Liver (tissue), 3 donors: ENCODE measurements around the gene CAMK2N2.

ENCODE experiments used
- CTCF ChIP-seq: fragments of 150-350 bp; IDR thresholded peaks from 2 replicates; pipeline ENCODE4 v1.5.1; 2017; ENCODE audit warnings: improper control_type of control experiment, low read depth, low read length; ENCODE audit not compliant: missing input control
- EGR1 ChIP-seq, 2 donors: IDR thresholded peaks; 2 replicates each; pipeline ENCODE4 v1.6.1; 2016 to 2018; ENCODE audit warnings: antibody characterized with exemption in 2 of 2, low read depth in 2 of 2
- FOXA1 ChIP-seq: IDR thresholded peaks from 2 replicates; pipeline ENCODE4 v1.6.1; 2016; ENCODE audit warnings: antibody characterized with exemption
- GABPA ChIP-seq, 2 donors: IDR thresholded peaks in 1 of 2; conservative IDR thresholded peaks in 1 of 2; 2 replicates each; pipeline ENCODE4 v1.6.1; 2016; ENCODE audit warnings: antibody characterized with exemption in 2 of 2, mild to moderate bottlenecking in 1 of 2, moderate library complexity in 1 of 2
- JUND ChIP-seq, 2 donors: IDR thresholded peaks; 2 replicates each; pipeline ENCODE4 v1.6.1; 2016; ENCODE audit warnings: antibody characterized with exemption in 2 of 2
- NR2F2 ChIP-seq: IDR thresholded peaks from 2 replicates; pipeline ENCODE4 v1.6.1; 2016; ENCODE audit warnings: antibody characterized with exemption
- RAD21 ChIP-seq, 2 donors: IDR thresholded peaks; 2 replicates each; pipeline ENCODE4 v1.6.1; 2016; ENCODE audit warnings: antibody characterized with exemption in 2 of 2, mild to moderate bottlenecking in 2 of 2
- REST ChIP-seq: IDR thresholded peaks from 2 replicates; pipeline ENCODE4 v1.6.1; 2016; ENCODE audit warnings: antibody characterized with exemption, mild to moderate bottlenecking
- RXRA ChIP-seq, 2 donors: IDR thresholded peaks; 2 replicates each; pipeline ENCODE4 v1.6.1; 2017 to 2018; ENCODE audit warnings: antibody characterized with exemption in 2 of 2, mild to moderate bottlenecking in 1 of 2
- TAF1 ChIP-seq: conservative IDR thresholded peaks from 2 replicates; pipeline ENCODE4 v1.6.1; 2016; ENCODE audit warnings: antibody characterized with exemption, mild to moderate bottlenecking
- YY1 ChIP-seq: IDR thresholded peaks from 2 replicates; pipeline ENCODE4 v1.6.1; 2016; ENCODE audit warnings: antibody characterized with exemption, mild to moderate bottlenecking
- TF ChIP-seq, protein P1 (sequence below): IDR thresholded peaks from 2 replicates; pipeline ENCODE4 v1.6.1; 2016; ENCODE audit warnings: antibody characterized with exemption
- TF ChIP-seq, protein P2 (sequence below): IDR thresholded peaks from 2 replicates; pipeline ENCODE4 v1.6.1; 2016; ENCODE audit warnings: antibody characterized with exemption
- donor health status: healthy.
- donor health status: healthy.

DNA sequence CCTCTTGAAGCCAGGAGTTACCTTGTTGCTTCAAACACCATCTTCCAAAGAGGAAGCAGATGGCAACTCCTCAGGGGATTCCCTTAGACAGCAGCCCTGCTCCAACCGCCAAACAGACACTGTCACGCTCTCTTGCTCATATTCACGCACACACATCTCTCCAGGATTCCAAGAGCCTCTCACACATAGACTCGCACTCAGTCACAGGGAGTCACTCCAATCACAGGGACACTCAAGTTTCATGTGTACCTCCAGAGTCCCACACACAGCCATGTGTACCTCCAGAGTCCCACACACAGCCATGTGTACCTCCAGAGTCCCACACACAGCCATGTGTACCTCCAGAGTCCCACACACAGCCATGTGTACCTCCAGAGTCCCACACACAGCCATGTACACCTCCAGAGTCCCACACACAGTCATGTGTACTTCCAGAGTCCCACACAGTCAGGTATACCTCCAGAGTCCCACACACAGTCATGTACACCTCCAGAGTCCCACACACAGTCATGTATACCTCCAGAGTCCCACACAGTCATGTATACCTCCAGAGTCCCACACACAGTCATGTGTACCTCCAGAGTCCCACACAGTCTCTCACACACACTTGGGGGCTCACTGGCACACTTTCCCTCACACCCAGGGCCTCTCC lies 25.8 kb downstream of the CAMK2N2 start:
- no peak for TF ChIP-seq CTCF
- TF ChIP-seq, protein P1, sequence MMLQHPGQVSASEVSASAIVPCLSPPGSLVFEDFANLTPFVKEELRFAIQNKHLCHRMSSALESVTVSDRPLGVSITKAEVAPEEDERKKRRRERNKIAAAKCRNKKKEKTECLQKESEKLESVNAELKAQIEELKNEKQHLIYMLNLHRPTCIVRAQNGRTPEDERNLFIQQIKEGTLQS = no peak
- TF ChIP-seq, protein P2, sequence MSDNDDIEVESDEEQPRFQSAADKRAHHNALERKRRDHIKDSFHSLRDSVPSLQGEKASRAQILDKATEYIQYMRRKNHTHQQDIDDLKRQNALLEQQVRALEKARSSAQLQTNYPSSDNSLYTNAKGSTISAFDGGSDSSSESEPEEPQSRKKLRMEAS = no peak
- TF ChIP-seq EGR1 (IDR thresholded peaks at IDR 0.05; ENCODE audit: low read depth in 2 of 2) = no peak
- no peak for TF ChIP-seq RAD21 (IDR thresholded peaks at IDR 0.05)
- TF ChIP-seq JUND (IDR thresholded peaks at IDR 0.05) = no peak
- TF ChIP-seq GABPA (IDR thresholded peaks at IDR 0.05 in 1 of 2, conservative IDR thresholded peaks at IDR 0.05 in 1 of 2) = no peak
- TF ChIP-seq YY1 = no peak
- TF ChIP-seq RXRA (IDR thresholded peaks at IDR 0.05) = no peak
- no peak for TF ChIP-seq FOXA1
- TF ChIP-seq REST = no peak
- no peak for TF ChIP-seq NR2F2
- TF ChIP-seq TAF1 = no peak
